ENCODE data around the gene CDHR2.

CDHR2 gene, protein sequence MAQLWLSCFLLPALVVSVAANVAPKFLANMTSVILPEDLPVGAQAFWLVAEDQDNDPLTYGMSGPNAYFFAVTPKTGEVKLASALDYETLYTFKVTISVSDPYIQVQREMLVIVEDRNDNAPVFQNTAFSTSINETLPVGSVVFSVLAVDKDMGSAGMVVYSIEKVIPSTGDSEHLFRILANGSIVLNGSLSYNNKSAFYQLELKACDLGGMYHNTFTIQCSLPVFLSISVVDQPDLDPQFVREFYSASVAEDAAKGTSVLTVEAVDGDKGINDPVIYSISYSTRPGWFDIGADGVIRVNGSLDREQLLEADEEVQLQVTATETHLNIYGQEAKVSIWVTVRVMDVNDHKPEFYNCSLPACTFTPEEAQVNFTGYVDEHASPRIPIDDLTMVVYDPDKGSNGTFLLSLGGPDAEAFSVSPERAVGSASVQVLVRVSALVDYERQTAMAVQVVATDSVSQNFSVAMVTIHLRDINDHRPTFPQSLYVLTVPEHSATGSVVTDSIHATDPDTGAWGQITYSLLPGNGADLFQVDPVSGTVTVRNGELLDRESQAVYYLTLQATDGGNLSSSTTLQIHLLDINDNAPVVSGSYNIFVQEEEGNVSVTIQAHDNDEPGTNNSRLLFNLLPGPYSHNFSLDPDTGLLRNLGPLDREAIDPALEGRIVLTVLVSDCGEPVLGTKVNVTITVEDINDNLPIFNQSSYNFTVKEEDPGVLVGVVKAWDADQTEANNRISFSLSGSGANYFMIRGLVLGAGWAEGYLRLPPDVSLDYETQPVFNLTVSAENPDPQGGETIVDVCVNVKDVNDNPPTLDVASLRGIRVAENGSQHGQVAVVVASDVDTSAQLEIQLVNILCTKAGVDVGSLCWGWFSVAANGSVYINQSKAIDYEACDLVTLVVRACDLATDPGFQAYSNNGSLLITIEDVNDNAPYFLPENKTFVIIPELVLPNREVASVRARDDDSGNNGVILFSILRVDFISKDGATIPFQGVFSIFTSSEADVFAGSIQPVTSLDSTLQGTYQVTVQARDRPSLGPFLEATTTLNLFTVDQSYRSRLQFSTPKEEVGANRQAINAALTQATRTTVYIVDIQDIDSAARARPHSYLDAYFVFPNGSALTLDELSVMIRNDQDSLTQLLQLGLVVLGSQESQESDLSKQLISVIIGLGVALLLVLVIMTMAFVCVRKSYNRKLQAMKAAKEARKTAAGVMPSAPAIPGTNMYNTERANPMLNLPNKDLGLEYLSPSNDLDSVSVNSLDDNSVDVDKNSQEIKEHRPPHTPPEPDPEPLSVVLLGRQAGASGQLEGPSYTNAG (N-terminal part only)

DNA sequence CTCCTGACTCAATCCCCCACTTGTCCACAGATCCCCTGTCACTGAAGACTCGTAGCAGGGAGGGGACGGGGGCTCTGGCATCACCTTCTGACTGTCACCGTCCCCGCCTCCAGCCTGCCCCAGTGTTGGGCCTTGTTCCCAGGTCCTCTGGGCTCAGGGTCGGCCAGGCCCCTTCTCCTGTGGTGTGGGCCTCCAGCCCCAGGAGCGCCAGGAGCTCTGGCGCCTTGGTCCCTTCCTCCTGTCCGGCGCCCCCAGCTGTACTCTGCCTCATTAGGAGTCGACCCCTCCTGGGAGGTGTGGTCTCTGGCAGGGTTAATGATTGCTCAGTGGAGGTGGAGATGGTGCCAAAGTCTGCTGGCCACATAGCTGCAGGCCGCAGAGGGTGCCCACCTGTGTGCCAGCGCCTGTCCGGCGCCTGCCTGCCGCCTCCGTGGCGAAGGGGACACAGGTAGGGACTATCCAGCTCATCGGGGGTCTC is at the start of gene CDHR2:
TSS of gene CDHR2 (plus strand) at position 376 of the 478 bp plus-strand sequence. CDS start 16,011 bp downstream, outside the sequence.
- no peak for DNase-seq

DNA sequence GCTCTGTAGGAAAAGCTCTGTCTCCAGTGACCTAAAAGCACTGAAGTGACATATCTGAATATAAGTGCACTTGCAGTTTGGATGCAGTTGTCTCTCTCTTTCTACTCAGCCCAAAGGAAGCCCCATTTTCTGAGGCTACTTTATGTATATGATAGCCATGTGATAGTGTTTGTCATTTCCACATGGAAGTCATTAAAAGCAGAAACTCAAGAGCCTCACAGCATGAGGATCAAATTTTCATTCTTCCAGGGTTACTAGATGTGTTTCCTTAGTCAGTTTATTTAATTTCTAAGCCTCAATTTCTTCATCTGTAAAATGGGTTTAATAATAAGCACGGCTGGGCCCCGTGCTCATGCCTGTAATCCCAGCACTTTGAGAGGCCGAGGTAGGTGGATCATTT is 48.6 kb upstream of the CDHR2 start:
- no peak for DNase-seq

DNA sequence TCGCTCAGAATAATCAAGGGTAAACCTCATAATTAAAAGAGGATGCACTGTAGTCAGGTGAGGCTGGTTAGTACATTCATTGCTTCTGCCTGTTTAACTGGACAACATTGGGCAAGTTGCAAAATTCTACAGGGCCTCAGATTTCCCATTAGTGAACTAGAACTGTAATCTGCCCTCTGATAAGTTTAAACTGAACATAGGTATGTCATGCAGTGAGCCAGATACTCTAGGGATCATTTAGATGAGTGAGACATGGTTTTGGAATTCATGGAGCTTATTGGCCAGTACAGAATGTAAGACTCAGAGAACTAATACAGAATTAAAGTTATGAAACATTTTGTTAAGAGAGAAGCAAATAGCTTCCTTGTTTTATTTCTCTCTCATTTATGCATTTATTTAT is 47.8 kb upstream of the CDHR2 start:
- DNase-seq, result no peak

DNA sequence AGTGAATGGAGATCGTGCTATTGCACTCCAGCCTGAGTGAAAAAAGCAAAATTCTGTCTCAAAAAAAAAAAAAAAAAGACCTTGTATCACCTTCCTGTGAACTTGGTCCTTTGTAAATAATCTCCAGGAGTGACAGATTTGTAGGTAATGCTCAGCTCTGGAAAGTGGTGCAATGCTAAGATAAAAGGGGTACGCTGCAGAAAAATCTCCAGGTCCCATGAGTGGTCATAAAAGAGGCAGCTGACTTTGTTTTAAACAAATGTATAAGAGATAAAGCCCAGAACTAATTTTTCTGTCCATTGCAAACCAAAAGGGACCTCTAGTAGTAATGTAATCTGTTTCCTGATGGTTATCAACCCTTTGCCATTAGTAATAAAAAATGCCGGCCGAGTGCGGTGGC is 45.6 kb upstream of the CDHR2 start:
- DNase-seq, result no peak

DNA sequence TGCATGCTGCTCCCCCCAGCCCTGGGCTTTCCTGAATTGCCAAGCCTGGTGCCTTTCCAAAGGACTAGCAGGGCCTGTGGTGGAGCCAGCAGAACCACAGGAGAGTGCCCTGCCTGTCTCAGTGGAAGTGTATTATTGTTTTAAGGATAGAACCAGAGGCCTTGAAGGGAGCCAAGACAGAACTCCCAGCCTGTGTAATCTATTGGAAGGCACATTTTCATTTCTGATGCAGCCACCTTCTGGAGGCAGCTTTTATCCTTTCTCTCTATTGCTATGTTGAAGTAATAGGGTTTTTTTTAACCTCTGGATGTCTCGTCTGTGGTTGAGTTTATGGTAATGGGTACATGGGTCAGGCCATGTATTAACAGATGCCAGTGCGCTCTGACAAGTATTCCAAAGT is 41.2 kb upstream of the CDHR2 start:
- DNase-seq, result no peak

DNA sequence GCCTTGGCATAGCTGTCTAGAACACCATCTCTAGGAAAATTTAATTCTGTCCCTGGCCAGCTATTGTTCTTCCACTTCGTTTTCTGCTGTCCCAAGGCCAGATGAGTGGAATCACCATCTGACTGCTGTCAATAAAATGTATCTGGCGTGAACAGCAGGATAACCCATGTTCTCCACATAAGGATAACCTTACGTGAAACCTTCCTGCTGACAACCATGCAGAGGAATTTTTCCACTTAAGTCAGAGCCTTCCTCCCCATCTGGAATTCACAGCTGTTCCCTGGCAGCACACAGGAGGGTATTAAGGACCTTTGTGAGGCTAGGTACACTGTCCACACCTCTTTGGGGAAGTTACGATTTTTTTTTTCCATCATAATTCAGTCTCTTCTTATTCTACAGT is 40.5 kb upstream of the CDHR2 start:
- no peak for DNase-seq

DNA sequence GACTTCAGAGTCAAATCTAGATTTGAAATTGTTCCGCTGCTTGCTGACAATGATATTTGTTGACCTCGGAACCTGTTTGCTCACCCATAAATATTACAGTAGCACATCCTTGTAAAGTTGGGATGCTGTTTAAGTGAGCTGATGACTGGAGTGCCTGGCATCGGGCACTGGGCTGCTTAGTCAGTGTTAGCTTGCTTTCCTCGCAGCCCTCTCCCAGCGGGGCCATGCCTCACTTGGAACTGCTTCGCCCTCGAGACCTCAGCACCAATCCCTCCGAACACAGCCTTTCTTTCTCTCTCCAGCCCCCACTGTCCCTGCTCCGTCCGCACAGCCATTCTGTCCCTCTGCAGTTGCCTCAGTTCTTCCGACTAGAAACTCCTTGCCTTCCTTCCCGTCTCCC is 35.4 kb upstream of the CDHR2 start:
- DNase-seq, result no peak

DNA sequence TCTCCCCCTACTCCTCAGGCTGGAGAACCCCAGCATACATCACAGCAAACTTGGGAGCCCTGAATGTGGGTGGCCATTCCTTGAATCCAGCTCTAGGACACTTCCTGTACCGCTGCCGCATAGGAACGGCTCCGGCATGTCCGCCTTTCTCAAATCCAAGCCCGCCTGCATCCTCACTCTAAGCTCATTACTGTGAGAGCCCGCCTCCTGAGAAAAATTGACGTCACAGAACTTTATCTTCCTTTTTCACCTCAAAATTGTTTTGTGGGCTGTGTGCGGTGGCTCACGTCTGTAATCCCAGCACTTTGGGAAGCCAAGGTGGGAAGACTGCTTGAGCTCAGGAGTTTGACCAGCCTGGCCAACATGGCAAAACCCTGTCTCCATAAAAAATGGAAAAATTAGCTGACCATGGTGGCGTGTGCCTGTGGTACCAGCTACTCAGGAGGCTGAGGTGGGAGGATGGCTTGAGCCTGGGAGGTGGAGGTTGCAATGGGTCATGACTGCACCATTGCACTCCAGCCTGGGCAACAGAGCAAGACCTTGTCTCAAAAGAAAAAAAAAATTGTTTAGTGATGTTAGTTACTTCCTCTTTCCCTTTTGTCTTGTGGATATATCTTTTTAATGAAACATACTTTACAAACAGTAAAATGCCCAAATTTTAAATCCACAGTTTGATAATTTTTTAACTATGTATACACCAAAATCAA is 34.7 kb upstream of the CDHR2 start:
- no peak for DNase-seq

DNA sequence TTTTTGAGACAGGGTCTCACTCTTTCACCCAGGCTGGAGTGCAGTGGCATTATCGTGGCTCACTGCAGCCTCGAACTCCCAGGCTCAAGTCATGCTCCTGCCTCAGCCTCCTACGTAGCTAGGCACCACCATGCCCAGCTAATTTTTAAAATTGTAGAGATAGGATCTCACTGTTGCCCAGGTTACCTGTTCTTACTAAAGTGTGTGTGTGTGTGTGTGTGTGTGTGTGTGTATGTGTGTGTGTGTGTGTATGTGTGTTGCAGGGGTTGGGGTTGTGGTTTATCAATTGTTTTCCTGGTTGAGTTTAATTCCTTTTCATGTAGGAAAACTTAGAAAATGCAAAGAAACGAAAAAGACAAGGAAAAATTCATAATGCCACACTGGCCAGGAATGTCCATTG is 33.7 kb upstream of the CDHR2 start:
- no peak for DNase-seq

DNA sequence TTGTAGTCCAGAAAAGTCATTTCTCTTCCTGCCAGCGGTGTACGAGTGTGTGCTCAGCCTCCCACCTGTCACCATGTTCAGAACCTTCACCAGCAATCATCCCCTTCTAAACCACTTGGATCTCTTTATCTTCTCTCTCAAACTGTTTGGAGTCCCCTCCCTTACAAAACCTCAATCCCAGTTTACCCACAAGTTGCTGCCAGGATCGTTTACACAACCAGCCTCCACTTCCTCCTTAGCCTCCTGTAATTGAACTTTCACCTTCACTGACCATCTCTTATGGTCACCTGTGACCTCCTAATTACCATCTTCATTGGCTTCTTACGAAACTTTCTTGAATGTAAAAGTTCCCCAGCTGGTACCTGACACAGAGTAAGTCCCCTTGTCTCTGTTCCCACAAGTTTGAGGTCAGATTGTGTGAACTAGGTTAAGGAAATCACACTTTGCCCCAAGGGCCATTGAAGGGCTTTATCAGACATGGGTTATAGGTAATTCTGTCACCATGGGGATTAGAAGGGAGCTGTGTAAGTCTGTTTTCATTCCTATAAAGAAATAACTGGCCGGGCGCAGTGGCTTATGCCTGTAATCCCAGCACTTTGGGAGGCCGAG is 32.0 kb upstream of the CDHR2 start:
- no peak for DNase-seq

DNA sequence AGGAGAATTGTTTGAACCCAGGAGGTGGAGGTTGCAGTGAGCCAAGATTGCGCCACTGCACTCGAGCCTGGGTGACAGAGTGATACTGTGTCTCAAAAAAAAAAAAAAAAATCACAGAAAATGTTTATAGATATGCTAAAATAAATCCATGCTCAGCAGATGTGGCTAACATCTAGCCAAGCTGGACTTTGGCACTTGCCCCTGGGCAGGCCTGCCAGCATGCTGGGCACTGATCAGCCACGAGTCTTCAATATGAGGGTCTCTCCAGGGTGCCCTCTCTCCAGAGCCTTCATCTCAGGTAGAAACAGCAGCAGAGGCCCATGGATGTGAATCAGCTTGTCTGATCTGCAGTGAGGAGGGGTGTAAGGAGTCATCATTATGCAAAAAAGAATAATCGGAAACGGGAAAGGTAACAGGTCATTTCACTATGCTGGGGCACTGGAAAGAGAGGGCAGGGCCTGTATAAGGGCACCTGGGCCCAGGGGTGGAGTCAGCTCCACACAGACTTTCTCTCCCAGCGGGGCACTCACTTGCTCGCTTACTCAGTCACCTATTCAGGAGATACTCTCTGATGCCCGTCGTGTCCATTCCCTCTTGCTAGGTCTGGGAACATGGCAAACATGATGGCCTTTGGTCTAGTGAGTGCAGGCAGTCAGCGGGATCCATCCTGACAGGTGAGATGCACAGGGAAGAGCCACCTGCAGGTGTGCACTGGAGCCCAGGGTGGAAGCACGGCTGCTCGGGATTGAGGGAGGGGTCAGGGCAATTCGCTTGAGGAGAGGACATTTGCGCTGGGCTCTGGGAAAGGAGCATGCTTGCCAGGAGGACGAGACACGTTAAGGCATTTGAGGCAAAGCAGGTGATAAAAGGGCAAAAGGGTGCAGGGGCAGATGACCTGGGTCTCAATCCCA is 29.1 kb upstream of the CDHR2 start:
- no peak for DNase-seq

DNA sequence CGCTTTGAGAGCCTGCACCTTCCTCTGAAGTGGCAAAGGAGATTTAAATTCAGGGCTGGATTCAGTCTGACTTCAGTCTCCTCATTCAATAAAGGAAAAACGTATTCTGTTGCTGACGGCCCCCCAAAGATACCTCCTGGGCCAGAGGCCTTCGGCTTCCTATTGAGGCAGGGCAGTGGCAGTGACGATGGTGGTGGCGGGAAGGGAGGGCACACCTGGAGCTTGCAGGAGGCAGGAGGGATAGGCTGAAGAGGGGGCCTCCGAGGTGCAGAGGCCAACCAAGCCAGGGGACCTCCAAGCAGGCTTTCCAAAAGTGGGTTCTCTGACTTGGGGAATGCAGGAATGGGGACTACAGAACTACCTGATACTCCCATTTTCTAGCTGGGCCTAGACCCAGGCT is 27.9 kb upstream of the CDHR2 start:
- DNase-seq, result no peak

DNA sequence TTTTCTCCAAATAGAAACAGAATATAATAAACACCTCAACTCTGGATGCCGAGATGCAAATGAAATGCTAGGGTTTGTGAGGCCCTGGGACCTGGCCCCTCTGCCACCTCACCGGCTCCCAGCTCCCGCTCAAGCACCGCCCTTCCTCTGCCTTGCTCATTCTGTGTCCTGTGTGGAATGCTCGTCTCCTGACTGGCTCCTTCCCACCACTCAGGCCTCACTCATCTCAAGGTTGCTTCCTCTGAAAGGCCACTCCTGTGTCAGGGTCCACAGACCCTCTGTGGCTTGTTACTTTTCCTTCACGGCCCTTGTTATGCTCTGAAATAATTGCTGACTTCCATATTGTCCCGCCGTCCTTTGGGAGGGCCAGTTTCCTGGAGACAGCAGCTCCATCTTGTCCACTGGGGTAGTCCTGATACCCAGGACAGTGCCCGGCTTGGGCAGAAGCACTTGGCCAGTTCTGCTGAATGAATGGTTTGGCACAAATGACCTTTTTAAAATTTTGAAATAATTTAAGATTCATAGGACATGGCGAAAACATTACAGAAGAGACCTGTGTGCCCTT is 27.4 kb upstream of the CDHR2 start:
- DNase-seq, result no peak

DNA sequence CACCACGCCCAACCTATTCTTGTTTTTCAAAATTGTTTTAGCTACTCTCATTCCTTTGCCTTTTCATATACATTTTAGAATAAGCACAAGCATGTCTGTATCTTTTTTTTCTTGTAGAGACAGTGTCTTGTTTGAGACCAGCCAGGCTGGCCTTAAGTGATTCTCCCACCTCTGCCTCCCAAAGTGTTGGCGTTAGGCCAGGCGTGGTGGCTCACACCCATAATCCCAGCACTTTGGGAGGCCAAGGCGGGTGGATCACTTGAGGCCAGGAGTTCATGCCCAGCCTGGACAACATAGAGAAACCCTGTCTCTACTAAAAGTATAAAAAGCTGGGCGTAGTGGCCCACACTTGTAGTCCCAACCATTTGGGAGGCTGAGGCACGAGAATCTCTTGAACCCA is 25.0 kb upstream of the CDHR2 start:
- no peak for DNase-seq

DNA sequence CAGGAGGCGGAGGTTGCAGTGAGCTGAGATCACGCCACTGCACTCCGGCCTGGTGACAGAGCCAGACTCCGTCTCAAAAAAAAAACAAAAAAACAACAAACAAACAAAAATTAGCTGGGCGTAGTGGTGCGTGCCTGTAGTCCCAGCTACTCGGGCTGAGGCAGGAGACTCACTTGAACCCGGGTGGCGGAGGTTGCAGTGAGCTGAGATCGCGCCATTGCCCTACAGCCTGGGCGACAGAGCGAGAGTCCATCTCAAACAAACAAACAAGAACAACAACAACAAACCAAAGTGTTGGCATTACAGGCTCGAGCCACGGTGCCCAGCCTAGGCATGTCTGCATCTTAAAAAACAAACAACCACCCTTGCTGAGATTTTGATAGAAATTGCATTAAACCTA is 24.2 kb upstream of the CDHR2 start:
- DNase-seq, result no peak

DNA sequence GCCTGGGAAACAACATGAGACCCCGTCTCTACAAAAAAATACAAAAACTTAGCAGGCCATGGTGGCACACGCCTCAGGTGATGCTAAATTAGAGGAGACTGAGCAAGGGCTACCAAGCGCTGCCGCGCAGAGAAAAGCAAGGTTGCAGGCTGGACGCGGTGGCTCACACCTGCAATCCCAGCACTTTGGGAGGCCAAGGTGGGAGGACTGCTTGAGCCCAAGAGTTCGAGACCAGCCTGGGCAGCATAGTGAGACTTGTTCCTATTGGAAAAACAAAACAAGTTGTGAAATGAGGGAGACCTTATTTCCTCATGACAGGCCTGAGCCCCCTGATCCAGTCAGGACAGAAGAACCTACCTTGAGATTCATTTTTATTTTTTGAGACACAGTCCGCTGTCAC is 23.5 kb upstream of the CDHR2 start:
- DNase-seq, result no peak

DNA sequence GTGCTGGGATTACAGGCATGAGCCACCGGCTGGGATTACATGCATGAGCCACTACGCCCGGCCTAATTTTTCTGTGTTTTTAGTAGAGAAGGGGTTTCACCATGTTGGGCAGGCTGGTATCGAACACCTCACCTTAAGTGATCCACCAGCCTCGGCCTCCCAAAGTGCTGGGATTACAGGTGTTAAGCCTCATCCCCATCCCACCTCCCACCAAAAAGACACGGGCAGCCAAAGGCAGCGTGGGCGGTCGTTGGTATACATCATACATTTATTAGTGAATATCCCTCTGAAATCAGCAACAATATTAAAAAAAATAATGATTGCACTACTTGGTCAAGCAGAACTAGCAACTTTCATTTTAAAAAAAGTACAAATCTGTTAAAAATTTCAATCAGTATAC is 22.7 kb upstream of the CDHR2 start:
- DNase-seq, result no peak

DNA sequence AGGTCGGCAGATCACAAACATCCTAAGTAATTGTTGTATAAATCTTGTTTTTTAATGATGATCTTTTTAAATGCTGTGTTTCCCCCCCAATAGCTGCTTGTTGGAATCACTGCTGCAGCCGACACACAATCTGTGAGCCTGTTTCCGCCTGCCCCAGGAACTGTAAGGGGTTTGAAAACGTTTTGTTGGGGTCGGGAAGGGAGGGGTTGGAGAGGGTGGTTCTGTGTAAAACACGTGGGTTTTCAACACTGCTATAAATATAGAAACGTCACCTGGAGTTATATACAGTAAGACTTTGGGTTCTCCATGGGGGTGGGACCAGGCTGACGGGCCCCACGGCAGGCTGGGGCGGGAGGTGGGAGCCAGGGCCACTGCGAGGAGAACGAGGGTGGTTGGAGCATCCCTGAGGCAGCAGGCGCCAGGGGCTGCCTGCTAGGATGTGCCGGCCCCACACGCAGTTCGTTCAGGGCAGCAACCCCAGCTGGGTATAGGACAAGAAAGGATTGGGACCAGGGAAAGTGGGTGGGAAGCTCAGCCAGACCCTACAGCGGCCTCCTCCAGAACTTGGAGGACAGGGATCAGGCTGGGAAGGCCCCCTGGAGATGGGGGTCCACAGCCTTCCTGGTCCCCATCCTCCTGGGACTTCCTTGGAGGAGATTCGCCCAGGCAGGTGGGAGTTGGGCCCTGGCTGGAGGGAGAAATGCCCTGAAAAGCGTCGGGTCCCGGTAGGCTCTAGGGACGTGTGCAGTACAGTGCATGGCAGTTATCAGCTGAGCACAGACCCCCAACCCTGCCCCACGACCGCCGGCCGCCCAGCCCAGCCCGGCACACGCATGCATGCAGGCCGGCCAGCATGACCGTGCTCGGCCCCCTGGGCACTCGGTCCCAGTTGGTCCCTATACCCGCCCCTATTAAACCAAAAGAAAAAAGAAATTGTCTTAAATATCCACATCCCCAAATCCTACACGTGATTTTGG is 21.6 kb upstream of the CDHR2 start:
- DNase-seq, result no peak

DNA sequence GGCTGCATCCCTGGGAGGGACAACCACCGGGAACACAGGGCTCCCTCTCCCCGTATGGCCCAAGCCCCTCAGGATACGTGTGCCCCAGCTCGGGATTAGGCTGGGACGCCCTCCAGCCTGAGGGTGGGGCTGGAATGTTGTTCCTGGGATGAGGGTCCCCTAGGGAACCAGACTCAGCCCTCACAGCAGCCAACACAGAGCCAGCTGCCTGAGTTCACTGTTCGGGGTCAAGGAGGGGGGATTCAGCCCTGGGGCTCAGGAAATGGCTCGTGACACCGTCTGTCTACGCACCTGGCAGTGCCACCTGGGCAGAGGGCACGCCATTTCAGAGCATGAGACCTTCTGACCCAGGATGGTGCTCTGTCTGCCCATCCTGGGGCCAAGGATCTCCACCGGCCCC is 20.8 kb upstream of the CDHR2 start:
- no peak for DNase-seq

Measured in NCI-H748 treated with DMSO at 0.1 percent for 48 hours (cell line).